Measurements from ENCODE around the gene DYNLT1.

DNA sequence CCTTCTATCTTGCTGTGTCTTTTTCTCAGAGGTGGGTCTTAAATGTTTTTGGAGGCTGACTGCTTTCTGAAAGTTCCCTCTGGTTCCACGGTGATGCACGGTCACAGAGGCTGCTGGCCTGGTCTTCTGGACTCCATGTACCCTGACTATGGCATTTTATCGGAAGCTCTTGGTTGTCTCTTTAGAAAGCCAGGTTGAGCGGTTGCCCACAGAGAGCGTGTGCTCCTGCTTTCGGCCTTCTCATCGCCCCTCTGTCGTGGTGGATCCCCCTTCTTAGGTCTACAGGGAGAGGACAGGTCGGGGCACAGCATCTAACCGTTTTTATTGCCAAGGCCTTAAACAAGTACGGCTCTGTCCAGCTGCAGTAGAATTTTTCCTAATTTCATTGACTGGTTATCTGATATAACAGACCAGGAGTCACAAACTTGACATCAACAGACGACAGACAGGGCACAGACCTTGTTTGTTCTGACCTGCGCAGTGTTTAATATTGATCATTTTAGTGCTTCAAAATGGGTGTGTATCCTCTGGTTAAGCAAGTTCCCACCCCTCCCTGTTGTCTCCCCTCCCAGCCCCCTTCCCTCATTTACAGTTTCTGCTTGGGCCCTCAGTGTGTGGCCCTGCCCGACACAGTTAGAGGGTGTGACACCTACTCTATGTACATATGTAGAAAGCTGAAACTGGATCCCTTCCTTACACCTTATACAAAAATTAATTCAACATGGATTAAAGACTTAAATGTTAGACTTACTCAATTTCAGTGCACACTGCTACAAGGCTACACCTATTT lies 30.0 kb upstream of the DYNLT1 start:
- TF ChIP-seq, protein P1, sequence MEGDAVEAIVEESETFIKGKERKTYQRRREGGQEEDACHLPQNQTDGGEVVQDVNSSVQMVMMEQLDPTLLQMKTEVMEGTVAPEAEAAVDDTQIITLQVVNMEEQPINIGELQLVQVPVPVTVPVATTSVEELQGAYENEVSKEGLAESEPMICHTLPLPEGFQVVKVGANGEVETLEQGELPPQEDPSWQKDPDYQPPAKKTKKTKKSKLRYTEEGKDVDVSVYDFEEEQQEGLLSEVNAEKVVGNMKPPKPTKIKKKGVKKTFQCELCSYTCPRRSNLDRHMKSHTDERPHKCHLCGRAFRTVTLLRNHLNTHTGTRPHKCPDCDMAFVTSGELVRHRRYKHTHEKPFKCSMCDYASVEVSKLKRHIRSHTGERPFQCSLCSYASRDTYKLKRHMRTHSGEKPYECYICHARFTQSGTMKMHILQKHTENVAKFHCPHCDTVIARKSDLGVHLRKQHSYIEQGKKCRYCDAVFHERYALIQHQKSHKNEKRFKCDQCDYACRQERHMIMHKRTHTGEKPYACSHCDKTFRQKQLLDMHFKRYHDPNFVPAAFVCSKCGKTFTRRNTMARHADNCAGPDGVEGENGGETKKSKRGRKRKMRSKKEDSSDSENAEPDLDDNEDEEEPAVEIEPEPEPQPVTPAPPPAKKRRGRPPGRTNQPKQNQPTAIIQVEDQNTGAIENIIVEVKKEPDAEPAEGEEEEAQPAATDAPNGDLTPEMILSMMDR (conservative IDR thresholded peaks at IDR 0.05) = no peak
- TF ChIP-seq ZFX (IDR thresholded peaks at IDR 0.05) = no peak

Measured in C4-2B (cell line).